Measurements from ENCODE around the gene SLC25A27.
A peak's percentile ranks its signal among the peaks of the same experiment; 100 is the strongest.

Gene SLC25A27, protein sequence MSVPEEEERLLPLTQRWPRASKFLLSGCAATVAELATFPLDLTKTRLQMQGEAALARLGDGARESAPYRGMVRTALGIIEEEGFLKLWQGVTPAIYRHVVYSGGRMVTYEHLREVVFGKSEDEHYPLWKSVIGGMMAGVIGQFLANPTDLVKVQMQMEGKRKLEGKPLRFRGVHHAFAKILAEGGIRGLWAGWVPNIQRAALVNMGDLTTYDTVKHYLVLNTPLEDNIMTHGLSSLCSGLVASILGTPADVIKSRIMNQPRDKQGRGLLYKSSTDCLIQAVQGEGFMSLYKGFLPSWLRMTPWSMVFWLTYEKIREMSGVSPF

DNA sequence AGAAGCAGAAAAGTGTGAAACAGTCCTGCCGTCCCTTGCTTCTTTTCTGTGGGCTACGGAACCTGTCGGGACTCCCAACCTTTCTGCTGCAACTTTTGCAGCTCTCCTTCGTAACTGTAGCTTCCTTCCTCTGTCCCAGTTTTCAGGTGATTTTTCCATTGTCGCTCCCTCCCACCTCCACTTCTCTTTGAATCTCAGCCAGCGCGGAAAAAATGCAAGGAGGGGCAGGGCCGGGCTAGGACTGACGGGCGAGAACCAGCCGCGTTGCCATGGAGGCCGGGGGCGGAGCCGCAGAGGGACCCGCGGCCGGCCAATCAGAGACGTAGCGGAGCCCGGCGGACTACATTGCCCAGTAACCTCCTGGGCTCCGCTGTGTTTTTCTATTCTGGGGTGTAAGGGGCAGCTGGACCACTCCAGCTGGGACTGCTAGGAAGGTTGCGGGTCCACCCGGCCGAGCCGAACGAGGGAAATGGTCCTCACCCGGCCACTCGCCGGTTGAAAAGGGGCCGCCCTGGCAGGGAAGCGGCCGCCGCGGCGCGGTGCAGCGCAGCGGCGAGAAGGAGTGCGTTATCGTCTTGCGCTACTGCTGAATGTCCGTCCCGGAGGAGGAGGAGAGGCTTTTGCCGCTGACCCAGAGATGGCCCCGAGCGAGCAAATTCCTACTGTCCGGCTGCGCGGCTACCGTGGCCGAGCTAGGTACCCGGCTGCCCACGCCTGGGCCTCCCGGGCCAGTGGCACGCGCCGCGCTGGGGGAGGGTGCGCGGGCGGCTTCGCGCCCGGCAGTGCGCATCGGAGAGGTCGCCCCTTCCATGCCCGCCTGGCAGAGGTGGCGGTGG is at the start of gene SLC25A27, which contains the start of gene CYP39A1:
TSS of gene SLC25A27 (plus strand) at position 373 of the 836 bp plus-strand sequence. CDS start at position 591, 218 bp downstream.
TSS of gene CYP39A1 (minus strand) at position 216 of the 836 bp plus-strand sequence. CDS start 236 bp downstream, outside the sequence.
- FAIRE-seq = no peak
- TF ChIP-seq, protein P1, sequence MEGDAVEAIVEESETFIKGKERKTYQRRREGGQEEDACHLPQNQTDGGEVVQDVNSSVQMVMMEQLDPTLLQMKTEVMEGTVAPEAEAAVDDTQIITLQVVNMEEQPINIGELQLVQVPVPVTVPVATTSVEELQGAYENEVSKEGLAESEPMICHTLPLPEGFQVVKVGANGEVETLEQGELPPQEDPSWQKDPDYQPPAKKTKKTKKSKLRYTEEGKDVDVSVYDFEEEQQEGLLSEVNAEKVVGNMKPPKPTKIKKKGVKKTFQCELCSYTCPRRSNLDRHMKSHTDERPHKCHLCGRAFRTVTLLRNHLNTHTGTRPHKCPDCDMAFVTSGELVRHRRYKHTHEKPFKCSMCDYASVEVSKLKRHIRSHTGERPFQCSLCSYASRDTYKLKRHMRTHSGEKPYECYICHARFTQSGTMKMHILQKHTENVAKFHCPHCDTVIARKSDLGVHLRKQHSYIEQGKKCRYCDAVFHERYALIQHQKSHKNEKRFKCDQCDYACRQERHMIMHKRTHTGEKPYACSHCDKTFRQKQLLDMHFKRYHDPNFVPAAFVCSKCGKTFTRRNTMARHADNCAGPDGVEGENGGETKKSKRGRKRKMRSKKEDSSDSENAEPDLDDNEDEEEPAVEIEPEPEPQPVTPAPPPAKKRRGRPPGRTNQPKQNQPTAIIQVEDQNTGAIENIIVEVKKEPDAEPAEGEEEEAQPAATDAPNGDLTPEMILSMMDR (IDR thresholded peaks at IDR 0.05; ENCODE audit: insufficient read depth, missing control alignments) = no peak

DNA sequence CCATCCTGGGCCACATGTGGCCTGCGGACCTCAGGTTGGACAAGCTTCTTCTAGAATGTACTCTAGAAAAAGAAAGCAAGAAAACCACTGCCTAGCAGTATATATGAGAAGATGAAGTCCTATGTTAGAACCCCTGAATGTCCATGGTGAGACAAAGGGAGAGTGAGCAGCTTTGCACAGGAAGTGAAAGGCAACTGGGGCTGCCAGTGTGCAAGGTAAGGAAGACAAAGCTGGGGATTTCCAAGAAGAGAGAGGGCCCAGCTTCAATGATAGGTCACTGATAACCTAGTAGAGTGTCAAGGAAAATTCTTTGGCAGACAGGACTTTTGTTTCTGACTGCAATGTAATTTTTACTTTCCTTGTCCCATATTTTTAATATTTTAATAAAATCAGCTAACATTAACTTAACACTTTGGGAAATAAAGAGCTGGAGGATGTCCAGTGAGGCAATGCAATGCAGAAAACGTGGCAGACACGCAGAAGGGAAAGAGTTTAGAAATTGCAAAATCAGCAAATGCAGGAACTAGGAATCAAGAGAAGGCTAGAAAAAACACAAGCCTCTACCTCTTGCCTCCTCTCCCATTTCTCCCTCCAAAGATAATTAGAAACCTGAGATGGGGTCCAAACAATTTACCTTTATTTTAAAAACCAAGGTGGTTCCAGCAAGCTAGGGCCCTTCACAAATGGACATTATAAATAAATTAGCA is 47.5 kb upstream of the SLC25A27 start:
- FAIRE-seq = no peak
- DNase-seq (ENCODE audit: insufficient read length, low spot score) = no peak
- TF ChIP-seq, protein P1 (IDR thresholded peaks at IDR 0.05; ENCODE audit: insufficient read depth, missing control alignments) = no peak

More for the DNA sequence above, at the start of gene SLC25A27, which contains the start of gene CYP39A1:
- DNase-seq (ENCODE audit: insufficient read length, low spot score) = peak; percentile 51

DNA sequence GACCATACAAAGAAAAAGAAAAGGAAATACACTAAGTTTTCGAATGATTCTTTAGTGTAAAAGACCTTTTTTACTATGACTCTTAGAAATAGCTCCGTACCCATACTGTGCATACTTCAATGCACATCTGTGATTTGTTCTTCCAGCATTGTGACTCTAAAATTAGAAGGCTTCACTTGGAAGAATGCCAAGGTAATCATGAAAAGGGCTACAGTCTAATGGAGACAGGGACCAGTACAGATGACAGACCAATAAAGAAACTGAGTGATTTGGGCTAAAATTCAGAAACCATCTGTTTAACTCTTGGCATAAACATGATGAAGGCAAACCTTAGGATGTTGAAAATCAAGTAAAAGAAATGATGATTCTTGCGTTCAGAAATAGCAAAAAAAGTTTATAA is 46.4 kb upstream of the SLC25A27 start:
- TF ChIP-seq, protein P1 (IDR thresholded peaks at IDR 0.05; ENCODE audit: insufficient read depth, missing control alignments) = no peak
- DNase-seq (ENCODE audit: insufficient read length, low spot score) (no peak), FAIRE-seq (no peak)

DNA sequence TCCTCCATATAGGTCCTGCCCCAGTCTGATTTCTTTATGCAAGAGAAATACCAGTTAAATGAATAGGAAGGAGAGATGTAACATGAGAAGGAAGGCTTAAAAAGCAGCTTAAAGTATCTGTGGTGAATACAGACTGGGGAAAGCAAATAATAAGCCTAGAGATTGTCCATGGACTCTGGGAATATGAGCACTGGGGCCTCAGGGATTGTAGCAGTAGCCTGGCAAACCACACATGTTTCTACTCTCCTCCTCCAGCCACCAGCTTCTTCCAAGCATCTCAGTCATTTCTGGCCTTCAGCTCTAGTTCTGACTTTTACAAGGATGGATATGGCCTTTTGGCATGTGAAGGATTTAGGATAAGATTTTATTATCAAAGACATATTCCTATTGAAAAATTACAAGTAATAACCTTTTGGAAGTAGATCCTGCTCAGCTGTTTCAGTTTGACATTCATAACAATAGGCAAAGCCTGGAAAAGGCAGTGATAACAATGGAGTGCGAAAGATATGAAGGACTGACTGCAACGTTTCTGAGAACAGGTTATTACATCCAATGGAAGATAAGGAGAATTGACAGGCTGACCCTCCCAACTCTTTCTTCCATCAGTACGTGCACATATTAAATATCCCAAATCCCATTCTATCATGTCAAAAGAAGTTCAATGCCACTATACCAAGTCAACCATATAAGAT is 41.8 kb upstream of the SLC25A27 start:
- TF ChIP-seq, protein P1 (IDR thresholded peaks at IDR 0.05; ENCODE audit: insufficient read depth, missing control alignments) = no peak
- FAIRE-seq (no peak), DNase-seq (ENCODE audit: insufficient read length, low spot score) (peak; percentile 21)

DNA sequence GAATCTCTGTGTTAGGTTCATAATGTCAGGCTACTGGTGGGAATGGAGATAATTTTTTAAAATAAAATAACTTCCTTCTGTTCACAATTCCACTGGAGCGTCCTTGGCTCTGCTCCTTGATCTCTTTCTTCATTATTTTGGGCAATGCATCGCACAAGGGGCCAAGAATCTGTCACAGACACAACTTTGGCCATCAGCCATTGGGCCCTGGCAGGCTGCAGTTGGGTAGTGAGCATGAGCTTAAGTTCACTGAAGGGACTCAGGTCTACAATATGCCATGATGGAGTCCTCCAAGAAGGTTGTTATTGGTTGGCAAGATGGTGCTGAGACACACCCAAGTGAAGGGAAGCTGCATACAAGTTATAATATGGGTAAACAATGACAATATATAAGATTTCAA is 40.1 kb upstream of the SLC25A27 start:
- TF ChIP-seq, protein P1 (IDR thresholded peaks at IDR 0.05; ENCODE audit: insufficient read depth, missing control alignments) = no peak
- DNase-seq (ENCODE audit: insufficient read length, low spot score) = no peak
- FAIRE-seq = no peak

DNA sequence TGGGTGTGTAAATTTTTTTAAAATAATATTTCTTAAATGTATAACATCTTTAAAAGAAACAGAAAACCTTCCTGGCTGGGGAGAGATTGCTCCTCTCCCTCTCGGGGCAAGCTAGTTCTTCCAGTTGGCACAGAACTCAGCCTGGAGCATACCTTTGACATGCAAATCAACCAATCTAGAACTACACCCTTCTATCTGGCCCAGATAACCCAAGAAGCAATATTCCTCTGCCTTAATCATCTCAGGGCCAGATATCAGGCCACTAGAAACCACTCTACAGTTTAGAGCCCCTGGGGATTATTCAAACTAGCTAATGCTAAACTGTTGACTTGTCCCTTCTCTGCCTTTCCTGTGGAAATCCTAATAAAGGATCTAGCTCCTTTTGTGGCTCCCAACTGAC is 34.0 kb upstream of the SLC25A27 start:
- TF ChIP-seq, protein P1 (IDR thresholded peaks at IDR 0.05; ENCODE audit: insufficient read depth, missing control alignments) = no peak
- DNase-seq (ENCODE audit: insufficient read length, low spot score) (no peak), FAIRE-seq (no peak)
